HepG2 (cell line): Measurements from ENCODE around the gene BCL6. TPM values are rescaled to one million over a fixed set of nuclear protein-coding genes. Genes with fewer than 3 reads are reported as not detected.

Experiments used
- ATF6 ChIP-seq: sonication (generic); formaldehyde crosslinking; conservative IDR thresholded peaks from 2 replicates; pipeline ENCODE4 v1.4.0; 2020; ENCODE audit warnings: missing genetic modification reagents
- BORCS8-MEF2B ChIP-seq: sonication (generic); formaldehyde crosslinking; IDR thresholded peaks from 2 replicates; pipeline ENCODE4 v1.8.0; 2022; ENCODE audit warnings: mild to moderate bottlenecking, missing genetic modification reagents
- CBX1 ChIP-seq: IDR thresholded peaks from one replicate; pipeline ENCODE4 v1.6.1; 2016; ENCODE audit warnings: antibody characterized with exemption, low read depth
- FLYWCH1 ChIP-seq: sonication (generic); formaldehyde crosslinking; IDR thresholded peaks from 2 replicates; pipeline ENCODE4 v1.8.1; 2023; ENCODE audit warnings: mild to moderate bottlenecking, missing genetic modification reagents
- FOSL2 ChIP-seq: sonication (generic); formaldehyde crosslinking; IDR thresholded peaks from 2 replicates; pipeline ENCODE4 v1.4.0; 2020; ENCODE audit warnings: missing genetic modification reagents
- MAZ ChIP-seq, 2 experiments: sonication (generic) in 1 of 2; formaldehyde crosslinking in 1 of 2; IDR thresholded peaks; 2 replicates each; pipeline versions ENCODE4 v1.5.0 to v1.6.1; 2012 to 2020; ENCODE audit warnings: low read depth in 2 of 2, mild to moderate bottlenecking in 2 of 2, borderline replicate concordance in 1 of 2, improper control_type of control experiment in 1 of 2, low read length in 1 of 2, missing genetic modification reagents in 1 of 2, moderate library complexity in 1 of 2
- NCOA5 ChIP-seq: sonication (generic); formaldehyde crosslinking; IDR thresholded peaks from 2 replicates; pipeline ENCODE4 v1.4.0; 2020; ENCODE audit warnings: missing genetic modification reagents
- NFYB ChIP-seq: sonication (generic); formaldehyde crosslinking; IDR thresholded peaks from 2 replicates; pipeline ENCODE4 v1.4.0; 2020; ENCODE audit warnings: missing genetic modification reagents
- NONO ChIP-seq, 2 experiments: fragments of 450-650 bp in 1 of 2; sonication (generic) in 1 of 2; formaldehyde crosslinking in 1 of 2; IDR thresholded peaks in 1 of 2; conservative IDR thresholded peaks in 1 of 2; 2 replicates each; pipeline versions ENCODE4 v1.6.1 to v1.8.0; 2017 to 2022; ENCODE audit warnings: mild to moderate bottlenecking in 1 of 2, missing genetic modification reagents in 1 of 2, moderate library complexity in 1 of 2
- RARA ChIP-seq: IDR thresholded peaks from 2 replicates; pipeline ENCODE4 v1.6.1; 2016; ENCODE audit warnings: missing genetic modification reagents, missing compliant biosample characterization
- REXO4 ChIP-seq: sonication (generic); formaldehyde crosslinking; IDR thresholded peaks from 2 replicates; pipeline ENCODE4 v1.8.0; 2022; ENCODE audit warnings: missing genetic modification reagents, mild to moderate bottlenecking, borderline replicate concordance
- SMYD3 ChIP-seq: sonication (generic); formaldehyde crosslinking; IDR thresholded peaks from 2 replicates; pipeline ENCODE4 v1.8.1; 2023; ENCODE audit warnings: mild to moderate bottlenecking, missing genetic modification reagents
- SNAPC2 ChIP-seq: sonication (generic); formaldehyde crosslinking; IDR thresholded peaks from 2 replicates; pipeline ENCODE4 v1.8.1; 2022; ENCODE audit warnings: mild to moderate bottlenecking, missing genetic modification reagents
- YEATS4 ChIP-seq: sonication (generic); formaldehyde crosslinking; IDR thresholded peaks from 2 replicates; pipeline ENCODE4 v1.4.0; 2020; ENCODE audit warnings: missing genetic modification reagents, borderline replicate concordance
- ZFY ChIP-seq: sonication (generic); formaldehyde crosslinking; IDR thresholded peaks from 2 replicates; pipeline ENCODE4 v1.4.0; 2020; ENCODE audit warnings: missing genetic modification reagents
- ZNF18 ChIP-seq: sonication (generic); formaldehyde crosslinking; IDR thresholded peaks from 2 replicates; pipeline ENCODE4 v1.8.0; 2022; ENCODE audit warnings: mild to moderate bottlenecking, missing genetic modification reagents; ENCODE audit not compliant: insufficient replicate concordance
- ZNF230 ChIP-seq: sonication (generic); formaldehyde crosslinking; IDR thresholded peaks from 2 replicates; pipeline ENCODE4 v1.4.0; 2020; ENCODE audit warnings: mild to moderate bottlenecking, missing genetic modification reagents
- ZNF350 ChIP-seq: sonication (generic); formaldehyde crosslinking; IDR thresholded peaks from 2 replicates; pipeline ENCODE4 v1.4.0; 2020; ENCODE audit warnings: mild to moderate bottlenecking, low read depth, missing genetic modification reagents, borderline replicate concordance
- ZNF430 ChIP-seq: sonication (generic); formaldehyde crosslinking; IDR thresholded peaks from 2 replicates; pipeline ENCODE4 v1.9.0; 2021; ENCODE audit warnings: mild to moderate bottlenecking, missing genetic modification reagents
- ZNF44 ChIP-seq: sonication (generic); formaldehyde crosslinking; IDR thresholded peaks from 2 replicates; pipeline ENCODE4 v1.5.1; 2020; ENCODE audit warnings: mild to moderate bottlenecking, missing genetic modification reagents
- ZNF724P ChIP-seq: sonication (generic); formaldehyde crosslinking; IDR thresholded peaks from 2 replicates; pipeline ENCODE4 v1.8.0; 2022; ENCODE audit warnings: missing genetic modification reagents, borderline replicate concordance
- ZNF784 ChIP-seq: sonication (generic); formaldehyde crosslinking; IDR thresholded peaks from 2 replicates; pipeline ENCODE4 v1.5.1; 2020; ENCODE audit warnings: missing genetic modification reagents, mild to moderate bottlenecking, borderline replicate concordance
- polyA plus RNA-seq, 8 experiments: library from polyadenylated mRNA; depleted of rRNA in 3 of 8; stranded (reverse) in 7 of 8; unstranded in 1 of 8; fragments of >200 nt; fragmentation: Illumina TruSeq in 4 of 8; extraction: Trizol in 4 of 8; gene quantifications; 2 replicates each; pipeline versions ENCODE4 v1.2.1 to v1.2.3, GENCODE V29; 2011 to 2016; ENCODE audit warnings: low read depth in 4 of 8, missing spikeins in 1 of 8, mixed read lengths in 1 of 8; ENCODE audit not compliant: insufficient read depth in 1 of 8
- total RNA-seq, 5 experiments: library from RNA; depleted of rRNA; stranded (reverse); fragments of >200 nt; fragmentation: Illumina TruSeq; extraction: Trizol; gene quantifications; 2 replicates each; pipeline ENCODE4 v1.2.3, GENCODE V29; 2016; ENCODE audit warnings: low read depth in 1 of 5

BCL6 gene
- total and polyA plus RNA-seq, 2 of the 13 experiments (the other 11 are each of a cell fraction or from before 2014, with no cell fraction given): 21.2 to 53.7 TPM

- 0 out of 2 replicates have a peak, but pooled peaks have one; percentile 11 for TF ChIP-seq ZNF430
- TF ChIP-seq RARA (CRISPR knock-in tag): peak; percentile 50
- peak; percentile 40; the same call in 1 of the 2 replicates for TF ChIP-seq SNAPC2 (CRISPR knock-in tag)
- TF ChIP-seq NFYB: no peak
- TF ChIP-seq FLYWCH1 (CRISPR knock-in tag): no peak
- TF ChIP-seq ZNF350 (CRISPR knock-in tag): peak; percentile 61; the same call in 1 of the 2 replicates
- TF ChIP-seq MAZ (IDR thresholded peaks at IDR 0.05; ENCODE audit: borderline replicate concordance, low read depth, low read length): no peak
- TF ChIP-seq MAZ (CRISPR knock-in tag; IDR thresholded peaks at IDR 0.05; ENCODE audit: low read depth): peak; percentile 16; the same call in 1 of the 2 replicates
- peak; percentile 88; the same call in 1 of the 2 replicates for TF ChIP-seq ZNF44
- TF ChIP-seq SMYD3 (CRISPR knock-in tag): peak; percentile 33; the same call in 1 of the 2 replicates
- TF ChIP-seq ATF6 (CRISPR knock-in tag): no peak
- TF ChIP-seq REXO4 (CRISPR knock-in tag): no peak
- 0 out of 2 replicates have a peak, but pooled peaks have one; percentile 30 for TF ChIP-seq ZFY (CRISPR knock-in tag)
- TF ChIP-seq FOSL2 (CRISPR knock-in tag): peak; percentile 6; the same call in 1 of the 2 replicates
- TF ChIP-seq NONO (IDR thresholded peaks at IDR 0.05): no peak
- peak; percentile 64; the same call in 1 of the 2 replicates for TF ChIP-seq NONO (CRISPR knock-in tag; conservative IDR thresholded peaks at IDR 0.05)
- TF ChIP-seq CBX1: no peak
- no peak for TF ChIP-seq ZNF724P (CRISPR knock-in tag)
- peak; percentile 90 for TF ChIP-seq ZNF784 (CRISPR knock-in tag)
- TF ChIP-seq NCOA5 (CRISPR knock-in tag): no peak
- TF ChIP-seq ZNF230 (CRISPR knock-in tag): 0 out of 2 replicates have a peak, but pooled peaks have one; percentile 69
- peak; percentile 75; the same call in 1 of the 2 replicates for TF ChIP-seq BORCS8-MEF2B
- no peak for TF ChIP-seq ZNF18 (CRISPR knock-in tag)
- TF ChIP-seq YEATS4 (CRISPR knock-in tag): peak; percentile 71
These were observed 5.3 kb upstream of the BCL6 start (continued) for GRCh38 chr3:187750513-187751123.
